ENCODE results near the gene RPS15. TPM values are rescaled to one million over a fixed set of nuclear protein-coding genes. Genes with fewer than 3 reads are reported as not detected.

RPS15 gene
- total RNA-seq, 1 donor from 2014 or later, result 1,014 TPM

DNA sequence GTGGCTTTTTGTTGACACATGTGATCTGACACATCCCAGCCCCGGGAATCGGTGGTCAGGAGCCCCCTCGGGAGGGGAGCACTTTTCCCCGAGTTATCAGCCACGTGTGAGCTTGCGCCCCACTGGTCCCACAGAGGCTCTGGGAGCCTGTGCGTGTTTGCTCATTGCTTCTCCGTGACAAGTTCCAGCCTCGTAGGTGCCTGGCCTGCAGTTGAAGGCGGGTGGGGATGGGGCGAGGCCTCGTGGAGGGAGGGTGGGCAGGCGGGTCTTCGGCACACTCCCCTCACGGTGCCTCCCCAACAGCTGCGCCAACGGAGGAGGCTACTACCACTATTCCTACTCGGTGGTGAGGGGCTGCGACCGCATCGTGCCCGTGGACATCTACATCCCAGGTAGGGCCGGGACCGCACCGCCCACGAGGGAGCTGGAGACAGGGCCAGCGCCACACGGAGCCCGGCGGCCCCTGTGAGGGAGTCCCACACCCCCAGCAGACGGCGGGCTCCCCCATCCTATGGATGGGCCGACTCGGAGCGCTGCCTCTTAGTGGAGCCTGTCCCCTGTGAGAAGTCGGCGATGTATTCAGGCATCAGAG is 45.2 kb upstream of the RPS15 start:
- Mint-ChIP-seq H3K27ac (no peak overlapping the region), H3K36me3 (peaks cover 22% of the 10 kb centered on the region), H3K27me3 (ENCODE audit: low read depth) (no peaks in the 10 kb centered on the region), H3K9me3 (no peaks in the 10 kb centered on the region), H3K4me3 (no peak overlapping the region), H3K4me1 (no peaks in the 10 kb centered on the region)
- DNase-seq (ENCODE audit: low spot score in 2 of 2, unreplicated experiment in 2 of 2), result no peak
- TF ChIP-seq, protein P1, sequence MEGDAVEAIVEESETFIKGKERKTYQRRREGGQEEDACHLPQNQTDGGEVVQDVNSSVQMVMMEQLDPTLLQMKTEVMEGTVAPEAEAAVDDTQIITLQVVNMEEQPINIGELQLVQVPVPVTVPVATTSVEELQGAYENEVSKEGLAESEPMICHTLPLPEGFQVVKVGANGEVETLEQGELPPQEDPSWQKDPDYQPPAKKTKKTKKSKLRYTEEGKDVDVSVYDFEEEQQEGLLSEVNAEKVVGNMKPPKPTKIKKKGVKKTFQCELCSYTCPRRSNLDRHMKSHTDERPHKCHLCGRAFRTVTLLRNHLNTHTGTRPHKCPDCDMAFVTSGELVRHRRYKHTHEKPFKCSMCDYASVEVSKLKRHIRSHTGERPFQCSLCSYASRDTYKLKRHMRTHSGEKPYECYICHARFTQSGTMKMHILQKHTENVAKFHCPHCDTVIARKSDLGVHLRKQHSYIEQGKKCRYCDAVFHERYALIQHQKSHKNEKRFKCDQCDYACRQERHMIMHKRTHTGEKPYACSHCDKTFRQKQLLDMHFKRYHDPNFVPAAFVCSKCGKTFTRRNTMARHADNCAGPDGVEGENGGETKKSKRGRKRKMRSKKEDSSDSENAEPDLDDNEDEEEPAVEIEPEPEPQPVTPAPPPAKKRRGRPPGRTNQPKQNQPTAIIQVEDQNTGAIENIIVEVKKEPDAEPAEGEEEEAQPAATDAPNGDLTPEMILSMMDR (IDR thresholded peaks at IDR 0.05; ENCODE audit: unreplicated experiment), result no peak

DNA sequence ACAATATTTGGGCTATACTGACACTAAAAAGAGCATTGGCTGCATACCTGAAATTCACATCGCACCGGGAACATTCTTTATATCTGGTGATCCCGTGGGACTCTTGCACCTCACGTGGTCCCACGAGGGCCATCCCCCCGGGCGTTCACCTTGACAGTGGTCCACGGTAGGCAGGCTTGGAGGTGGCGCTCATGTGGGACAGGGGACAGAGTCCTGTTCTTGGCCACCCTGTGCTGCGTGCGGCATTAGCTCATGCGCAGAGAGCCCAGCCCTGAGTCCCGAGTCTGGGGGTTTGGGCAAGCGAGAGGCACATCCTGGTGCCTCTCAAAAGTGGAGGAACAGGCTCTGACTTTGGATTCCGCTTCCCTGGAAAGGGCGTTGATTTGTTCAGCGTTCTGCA is 44.4 kb upstream of the RPS15 start:
- DNase-seq (ENCODE audit: low spot score in 2 of 2, unreplicated experiment in 2 of 2), result no peak
- Mint-ChIP-seq H3K27me3 (ENCODE audit: low read depth) (no peaks in the 10 kb centered on the region), H3K4me1 (no peaks in the 10 kb centered on the region), H3K36me3 (peaks cover 21% of the 10 kb centered on the region), H3K27ac (no peak overlapping the region), H3K9me3 (no peaks in the 10 kb centered on the region), H3K4me3 (no peak overlapping the region)
- TF ChIP-seq, protein P1 (IDR thresholded peaks at IDR 0.05; ENCODE audit: unreplicated experiment), result no peak

GRCh38 chr19:1394252-1395193 is 43.7 kb upstream of the RPS15 start:
- H3K9me3 Mint-ChIP-seq, result no peaks in the 10 kb centered on the region
- TF ChIP-seq, protein P1 (IDR thresholded peaks at IDR 0.05; ENCODE audit: unreplicated experiment), result no peak
- no peaks in the 10 kb centered on the region for H3K4me1 Mint-ChIP-seq
- no peak overlapping the region for H3K27ac Mint-ChIP-seq
- no peak overlapping the region for H3K4me3 Mint-ChIP-seq
- no peak for DNase-seq (ENCODE audit: low spot score in 2 of 2, unreplicated experiment in 2 of 2)
- H3K27me3 Mint-ChIP-seq (ENCODE audit: low read depth), result no peaks in the 10 kb centered on the region
- peaks cover 14% of the 10 kb centered on the region for H3K36me3 Mint-ChIP-seq

GRCh38 chr19:1395194-1396018 is 42.8 kb upstream of the RPS15 start:
- no peak for DNase-seq (ENCODE audit: low spot score in 2 of 2, unreplicated experiment in 2 of 2)
- H3K27me3 Mint-ChIP-seq (ENCODE audit: low read depth), result no peaks in the 10 kb centered on the region
- no peak overlapping the region for H3K27ac Mint-ChIP-seq
- no peaks in the 10 kb centered on the region for H3K9me3 Mint-ChIP-seq
- H3K4me1 Mint-ChIP-seq, result no peaks in the 10 kb centered on the region
- H3K4me3 Mint-ChIP-seq, result no peak overlapping the region
- TF ChIP-seq, protein P1 (IDR thresholded peaks at IDR 0.05; ENCODE audit: unreplicated experiment), result no peak
- peaks cover 13% of the 10 kb centered on the region for H3K36me3 Mint-ChIP-seq

- Mint-ChIP-seq H3K27ac (no peak overlapping the region), H3K9me3 (no peaks in the 10 kb centered on the region), H3K27me3 (ENCODE audit: low read depth) (no peaks in the 10 kb centered on the region), H3K4me3 (no peak overlapping the region), H3K4me1 (no peaks in the 10 kb centered on the region), H3K36me3 (peaks cover 10% of the 10 kb centered on the region)
- TF ChIP-seq, protein P1 (IDR thresholded peaks at IDR 0.05; ENCODE audit: unreplicated experiment), result no peak
- DNase-seq (ENCODE audit: low spot score in 2 of 2, unreplicated experiment in 2 of 2), result no peak
Observed at GRCh38 chr19:1396019-1396767, 42.0 kb upstream of the RPS15 start.

Data from mesothelial cell of epicardium (in vitro differentiated cells).